GM19043 (cell line): ENCODE data around the gene SOAT2.

Source experiments
- ATAC-seq: cut with Tn5 transposase; IDR thresholded peaks from one replicate; pipeline ENCODE4 v1.9.1; 2021; ENCODE audit warnings: low read depth; ENCODE audit not compliant: unreplicated experiment

The SOAT2 gene

DNA sequence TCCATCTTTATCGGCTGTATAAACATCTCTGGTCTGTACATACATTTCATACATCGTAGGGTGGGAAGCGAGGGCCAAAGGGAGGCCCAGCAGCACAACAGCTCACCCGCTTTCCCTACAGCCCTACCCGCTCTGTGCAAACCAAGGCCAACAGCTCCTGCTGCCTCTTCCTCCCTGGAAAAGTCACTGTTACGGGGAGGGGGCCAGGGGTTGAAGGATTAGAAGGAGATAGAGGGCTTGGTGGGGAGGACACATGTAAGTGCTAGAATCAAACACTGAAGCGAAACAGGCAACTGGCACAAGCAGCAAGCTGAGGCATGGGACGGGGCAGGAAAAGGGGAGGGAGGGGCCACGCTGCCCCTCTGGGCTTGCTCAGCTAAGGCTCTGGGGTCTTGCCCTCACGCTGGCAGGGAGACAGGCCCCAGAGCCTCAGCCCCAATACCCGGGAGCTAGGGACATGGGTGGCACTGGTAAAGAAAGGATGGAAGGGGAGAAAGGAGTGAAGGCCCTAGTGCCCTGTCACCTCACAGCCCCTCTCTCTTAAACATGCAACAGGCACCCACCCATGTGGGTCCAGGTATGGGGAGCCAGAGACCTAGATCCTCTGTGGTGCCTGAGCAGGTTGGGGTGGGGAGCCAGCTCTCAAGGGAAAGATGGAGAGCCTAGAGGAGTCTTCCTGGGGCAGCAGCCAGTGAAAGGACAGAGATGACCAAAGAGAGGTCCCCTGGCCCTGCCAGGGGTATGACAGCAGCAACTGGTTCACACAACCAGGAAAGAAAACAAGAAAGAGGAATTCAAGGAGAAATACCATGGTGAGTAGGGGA, 38.5 kb upstream of the SOAT2 start:
- ATAC-seq: no peak

DNA sequence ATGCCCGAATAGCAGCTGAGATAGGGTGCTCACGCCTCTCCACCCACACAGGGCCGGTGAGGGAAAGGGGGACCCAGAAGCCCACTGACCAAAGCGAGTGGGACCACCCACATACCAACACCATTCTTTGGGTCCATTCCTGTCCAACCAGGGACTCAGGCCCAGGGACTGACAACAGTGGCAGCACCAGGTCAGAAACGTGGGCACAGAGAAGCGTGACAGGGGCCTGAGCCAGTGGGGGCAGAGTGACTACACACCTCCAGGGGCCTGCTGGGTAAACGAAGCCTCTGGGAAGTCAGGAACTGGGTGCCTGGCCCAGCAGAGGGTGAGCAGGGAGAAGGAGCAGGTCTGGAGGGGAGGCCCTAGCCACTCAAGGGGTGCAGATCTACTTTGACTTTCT, 37.8 kb upstream of the SOAT2 start:
- ATAC-seq: no peak

GRCh38 chr12:53065975-53066931, 37.0 kb upstream of the SOAT2 start:
- ATAC-seq: no peak

DNA sequence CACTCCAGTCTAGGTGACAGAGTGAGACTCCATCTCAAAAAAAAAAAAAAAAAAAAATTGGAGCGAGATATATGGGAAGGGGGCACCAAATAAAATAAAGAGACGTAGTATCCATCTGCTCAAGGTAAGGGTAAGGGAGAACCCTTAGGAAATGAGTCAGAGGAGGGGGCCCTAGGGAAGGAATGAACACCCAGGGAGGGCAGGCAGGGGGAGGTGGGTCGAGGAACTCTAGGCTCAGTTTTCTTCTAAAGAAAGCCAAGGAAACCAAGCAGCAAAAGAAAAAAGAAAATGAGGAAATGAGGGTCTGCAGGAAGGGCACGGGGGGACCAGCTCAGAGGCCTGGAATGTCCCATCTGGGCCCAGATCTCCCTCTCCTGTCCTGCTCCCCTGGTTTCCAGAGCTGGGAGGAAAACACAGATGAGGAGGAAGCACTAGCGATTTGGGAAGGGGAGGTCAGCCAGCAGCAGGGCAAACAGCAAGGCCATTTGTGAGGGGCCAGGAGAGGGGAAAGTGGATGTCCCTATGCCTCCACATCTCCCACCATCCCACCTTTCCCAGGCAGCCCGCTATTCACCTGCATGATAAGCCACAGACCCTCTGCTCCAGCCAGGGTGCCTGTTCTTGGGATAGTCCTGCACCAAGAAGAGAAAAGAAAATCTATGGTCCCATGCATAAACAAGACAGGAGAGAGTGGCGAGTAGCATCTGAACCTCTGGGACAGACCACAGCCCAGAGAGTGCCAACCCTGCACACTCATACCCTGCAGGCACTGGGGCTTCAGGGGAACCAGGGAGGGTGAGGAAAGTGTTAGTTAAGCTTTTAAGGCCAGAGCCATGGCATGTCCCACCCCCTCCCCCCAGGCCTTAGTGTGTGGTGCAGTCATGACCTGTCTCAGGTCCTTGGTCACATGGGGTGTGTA, 36.0 kb upstream of the SOAT2 start:
- no peak for ATAC-seq

GRCh38 chr12:53067993-53068770, 35.1 kb upstream of the SOAT2 start:
- ATAC-seq: no peak

GRCh38 chr12:53068811-53069585, 34.3 kb upstream of the SOAT2 start:
- ATAC-seq: no peak

DNA sequence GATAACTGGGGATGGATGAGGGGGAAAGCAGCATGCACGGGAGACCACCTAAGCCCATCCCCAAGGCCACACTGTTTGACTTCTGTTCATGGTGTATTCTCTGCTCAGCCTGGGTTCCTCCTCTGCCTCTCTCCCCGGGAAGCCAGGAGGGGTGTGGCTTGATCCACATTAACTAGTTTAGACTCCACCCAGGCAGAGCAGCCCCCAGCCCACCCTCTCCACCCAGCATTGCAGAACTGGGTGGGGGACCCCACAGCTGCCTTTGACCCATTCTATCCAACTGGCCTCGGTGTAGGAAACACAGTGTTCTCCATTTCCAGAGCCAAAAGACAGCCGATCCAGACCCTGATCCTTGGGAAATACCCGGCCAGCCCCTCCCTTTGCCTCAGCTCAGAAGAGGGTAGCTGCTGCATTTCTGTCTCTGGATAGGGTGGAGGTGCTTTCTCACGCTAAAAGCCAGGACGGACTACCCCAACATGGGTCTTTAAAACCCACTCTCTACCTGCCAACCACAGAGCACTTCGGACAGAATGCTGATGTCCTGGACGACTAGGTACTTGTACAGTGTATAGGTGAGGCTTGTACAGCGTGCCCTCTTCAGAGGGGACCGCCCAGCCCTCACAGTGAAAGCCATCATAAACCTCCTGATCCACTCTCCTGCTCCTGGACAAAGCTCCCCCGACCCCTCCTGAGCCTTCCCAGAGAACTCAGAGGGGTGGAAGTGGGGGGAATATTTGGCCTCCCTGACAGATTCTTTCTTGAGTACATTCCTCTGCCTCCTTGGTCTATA, 33.5 kb upstream of the SOAT2 start:
- no peak for ATAC-seq

GRCh38 chr12:53070877-53071492, 32.3 kb upstream of the SOAT2 start:
- ATAC-seq: no peak

- ATAC-seq: no peak
Observed at GRCh38 chr12:53071591-53072551, 31.4 kb upstream of the SOAT2 start.

DNA sequence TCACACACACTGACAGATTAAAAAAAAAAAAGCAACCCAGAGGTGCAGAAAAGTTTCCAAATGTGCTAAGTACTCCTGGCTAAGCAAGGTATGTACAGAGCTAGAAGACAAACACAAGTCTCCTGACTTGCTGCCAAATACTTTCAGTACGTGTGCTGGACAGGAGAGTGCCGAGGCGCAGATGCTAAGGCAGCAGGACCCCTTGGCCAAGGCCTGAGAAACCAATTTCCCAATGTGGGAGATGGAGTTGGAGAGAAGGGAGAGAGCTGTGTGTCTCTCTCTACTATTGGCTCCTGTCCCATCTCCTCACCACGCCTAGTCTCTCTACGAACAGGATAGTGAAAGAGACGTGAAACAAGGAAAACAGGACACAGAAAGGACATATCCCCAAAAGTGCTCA, 29.4 kb upstream of the SOAT2 start:
- no peak for ATAC-seq

- ATAC-seq: no peak
Observed at GRCh38 chr12:53074283-53074998, 28.8 kb upstream of the SOAT2 start.

DNA sequence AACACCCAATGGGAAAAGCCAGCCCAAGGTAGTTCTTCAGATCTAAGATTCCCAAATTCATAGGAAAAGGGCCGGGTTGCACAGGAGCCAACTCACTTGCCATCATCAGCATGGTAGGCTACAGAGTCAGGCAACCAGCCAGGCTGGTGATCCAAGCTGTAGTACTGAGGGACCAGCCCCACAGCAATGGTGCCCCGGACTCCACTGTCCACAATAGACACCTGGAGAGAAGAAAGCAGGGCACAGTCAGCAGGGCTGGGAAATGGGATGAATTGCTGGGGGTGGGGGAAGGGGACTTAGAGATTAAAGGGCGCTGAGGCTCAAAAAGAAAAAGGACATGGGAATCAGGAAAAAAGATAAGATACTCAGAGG, 28.3 kb upstream of the SOAT2 start:
- ATAC-seq: no peak

GRCh38 chr12:53076461-53076860, 26.8 kb upstream of the SOAT2 start:
- no peak for ATAC-seq

GRCh38 chr12:53077030-53077429, 26.3 kb upstream of the SOAT2 start:
- no peak for ATAC-seq

GRCh38 chr12:53078425-53079225, 24.7 kb upstream of the SOAT2 start:
- peak; percentile 2 for ATAC-seq
